ENCODE data around the gene ARID1A.

Gene ARID1A

GRCh38 chr1:26829184-26829911 is 133.5 kb downstream of the ARID1A start:
- DNase-seq, result no peak

- DNase-seq, result no peak
Observed at GRCh38 chr1:26831059-26831458, 135.2 kb downstream of the ARID1A start.

Measured in activated CD4-positive, CD25-positive, alpha-beta regulatory T cell treated with anti-CD3 and anti-CD28 coated beads, Interleukin-2, amount 50 U/mL, for 72 hours (primary cell).